Adipocyte (in vitro differentiated cells): ENCODE measurements around the gene MB21D2.
"Not testable (repeated sequence)": the region's sequence is repeated elsewhere in the genome, so short reads cannot be mapped to it uniquely, and the experiment has no call there.

Source experiments
- DNase-seq: peaks from one replicate; pipeline ENCODE4 v3.0.0-alpha.2; 2015; ENCODE audit warnings: low read depth
- H3K27me3 ChIP-seq: replicated peaks from 2 replicates; pipeline ENCODE4 v1.7.0; 2013; ENCODE audit warnings: mild to moderate bottlenecking, low read length, moderate library complexity; ENCODE audit not compliant: control insufficient read depth, insufficient read depth
- H3K36me3 ChIP-seq: 2 replicates; pipeline ENCODE4 v1.7.0; 2013; ENCODE audit warnings: low read length, mild to moderate bottlenecking, moderate library complexity; ENCODE audit not compliant: control insufficient read depth, insufficient read depth, severe bottlenecking
- H3K4me1 ChIP-seq: 2 replicates; pipeline ENCODE4 v1.7.0; 2013; ENCODE audit warnings: mild to moderate bottlenecking, low read length, moderate library complexity; ENCODE audit not compliant: control insufficient read depth, insufficient read depth
- H3K4me3 ChIP-seq: 2 replicates; pipeline ENCODE4 v1.7.0; 2013; ENCODE audit warnings: mild to moderate bottlenecking, low read length, moderate library complexity
- H3K9ac ChIP-seq: 2 replicates; pipeline ENCODE4 v1.7.0; 2013; ENCODE audit warnings: mild to moderate bottlenecking, low read length, moderate library complexity
- H3K9me3 ChIP-seq: 2 replicates; pipeline ENCODE4 v1.7.0; 2013; ENCODE audit warnings: mild to moderate bottlenecking, low read length, moderate library complexity; ENCODE audit not compliant: control insufficient read depth

MB21D2 gene

GRCh38 chr3:192917404-192918274 is at the start of gene MB21D2:
TSS of gene MB21D2 (minus strand) at chr3:192917856. CDS start at chr3:192917840, 16 bp downstream.
- Histone ChIP-seq H3K4me1 (peaks cover 6% of the 10 kb centered on the region), H3K9me3 (no peaks in the 10 kb centered on the region), H3K27me3 (peaks cover 9% of the 10 kb centered on the region), H3K36me3 (no peaks in the 10 kb centered on the region), H3K4me3 (peak within 1 kb of the TSS; percentile 99), H3K9ac (peak within 1 kb of the TSS; percentile 87)
- DNase-seq: peak; percentile 92

- not testable (repeated sequence) for H3K36me3 ChIP-seq, H3K4me3 ChIP-seq
Measured at GRCh38 chr3:192964959-192965719, 47.5 kb upstream of the MB21D2 start.

GRCh38 chr3:192959773-192960172 is 42.1 kb upstream of the MB21D2 start:
- H3K9ac ChIP-seq: no peak overlapping the region
- no peak for DNase-seq
- no peak overlapping the region for H3K4me3 ChIP-seq
- no peaks in the 10 kb centered on the region for H3K36me3 ChIP-seq
- no peaks in the 10 kb centered on the region for H3K9me3 ChIP-seq
- peaks cover 17% of the 10 kb centered on the region for H3K4me1 ChIP-seq
- H3K27me3 ChIP-seq: no peaks in the 10 kb centered on the region

More at GRCh38 chr3:192964959-192965719, 47.5 kb upstream of the MB21D2 start:
- H3K4me1 ChIP-seq, H3K9ac ChIP-seq, H3K9me3 ChIP-seq, H3K27me3 ChIP-seq, DNase-seq: not testable (repeated sequence)

GRCh38 chr3:192958219-192958872 is 40.7 kb upstream of the MB21D2 start:
- Histone ChIP-seq H3K4me1 (peaks cover 17% of the 10 kb centered on the region), H3K9me3 (no peaks in the 10 kb centered on the region), H3K4me3 (peak overlapping the region; percentile 77), H3K27me3 (no peaks in the 10 kb centered on the region), H3K9ac (peak overlapping the region; percentile 62), H3K36me3 (no peaks in the 10 kb centered on the region)
- no peak for DNase-seq

GRCh38 chr3:192957441-192958021 is 39.9 kb upstream of the MB21D2 start:
- Histone ChIP-seq H3K27me3 (no peaks in the 10 kb centered on the region), H3K36me3 (no peaks in the 10 kb centered on the region), H3K4me1 (peaks cover 17% of the 10 kb centered on the region), H3K4me3 (peak overlapping the region; percentile 77), H3K9ac (peak overlapping the region; percentile 62), H3K9me3 (no peaks in the 10 kb centered on the region)
- DNase-seq: peak; percentile 55

GRCh38 chr3:192953926-192954325 is 36.3 kb upstream of the MB21D2 start:
- no peak overlapping the region for H3K9ac ChIP-seq
- peaks cover 17% of the 10 kb centered on the region for H3K4me1 ChIP-seq
- no peak overlapping the region for H3K4me3 ChIP-seq
- H3K27me3 ChIP-seq: no peaks in the 10 kb centered on the region
- DNase-seq: no peak
- H3K9me3 ChIP-seq: no peaks in the 10 kb centered on the region
- no peaks in the 10 kb centered on the region for H3K36me3 ChIP-seq

- peaks cover 7% of the 10 kb centered on the region for H3K4me1 ChIP-seq
- H3K36me3 ChIP-seq: no peaks in the 10 kb centered on the region
- H3K4me3 ChIP-seq: no peak overlapping the region
- no peak overlapping the region for H3K9ac ChIP-seq
- H3K27me3 ChIP-seq: no peaks in the 10 kb centered on the region
- no peak for DNase-seq
- no peaks in the 10 kb centered on the region for H3K9me3 ChIP-seq
Measured at GRCh38 chr3:192947421-192947820, 29.8 kb upstream of the MB21D2 start.

- Histone ChIP-seq H3K4me1 (peaks cover 7% of the 10 kb centered on the region), H3K4me3 (peak overlapping the region; percentile 53), H3K9me3 (no peaks in the 10 kb centered on the region)
Measured at GRCh38 chr3:192943393-192943792, 25.7 kb upstream of the MB21D2 start.

GRCh38 chr3:192942625-192943024 is 25.0 kb upstream of the MB21D2 start:
- Histone ChIP-seq H3K36me3 (no peaks in the 10 kb centered on the region), H3K4me3 (peak overlapping the region; percentile 53), H3K9me3 (no peaks in the 10 kb centered on the region), H3K4me1 (peaks cover 7% of the 10 kb centered on the region), H3K9ac (no peak overlapping the region), H3K27me3 (no peaks in the 10 kb centered on the region)
- DNase-seq: no peak

More at GRCh38 chr3:192943393-192943792, 25.7 kb upstream of the MB21D2 start:
- Histone ChIP-seq H3K9ac (no peak overlapping the region), H3K36me3 (no peaks in the 10 kb centered on the region), H3K27me3 (no peaks in the 10 kb centered on the region)
- DNase-seq: no peak

GRCh38 chr3:192940129-192940528 is 22.5 kb upstream of the MB21D2 start:
- DNase-seq: no peak
- Histone ChIP-seq H3K4me3 (no peak overlapping the region), H3K4me1 (peaks cover 7% of the 10 kb centered on the region), H3K9ac (no peak overlapping the region), H3K27me3 (no peaks in the 10 kb centered on the region), H3K9me3 (no peaks in the 10 kb centered on the region), H3K36me3 (no peaks in the 10 kb centered on the region)
